T-helper 17 cell (primary cell): ENCODE data around the gene ROR1. TPM values are rescaled to one million over a fixed set of nuclear protein-coding genes. Genes with fewer than 3 reads are reported as not detected.
A peak's percentile ranks its signal among the peaks of the same experiment; 100 is the strongest.

Experiments used
- ATAC-seq: fragments of 150-1000 bp; cut with Tn5 transposase; 2 replicates; pipeline ENCODE4 v1.10.0; 2021; ENCODE audit warnings: mild to moderate bottlenecking, moderate library complexity
- DNase-seq, 3 donors: peaks; one replicate each; pipeline versions ENCODE4 v3.0.0 to v3.0.0-alpha.2; 2020 to 2021
- H3K9me3 ChIP-seq: one replicate; pipeline ENCODE4 v1.7.0; 2013; ENCODE audit warnings: low read length, mild to moderate bottlenecking; ENCODE audit not compliant: control insufficient read depth, poor library complexity, severe bottlenecking
- H3K27ac Mint-ChIP-seq: one replicate; pipeline ENCODE4 v1.8.0; 2022; ENCODE audit warnings: mild to moderate bottlenecking, moderate library complexity, mixed read lengths
- H3K27me3 Mint-ChIP-seq: one replicate; pipeline ENCODE4 v1.8.0; 2022; ENCODE audit warnings: mixed read lengths
- H3K36me3 Mint-ChIP-seq: one replicate; pipeline ENCODE4 v1.8.0; 2022; ENCODE audit warnings: low read depth, mixed read lengths
- H3K4me1 Mint-ChIP-seq: one replicate; pipeline ENCODE4 v1.8.0; 2022; ENCODE audit warnings: mild to moderate bottlenecking, mixed read lengths
- H3K4me3 Mint-ChIP-seq: one replicate; pipeline ENCODE4 v1.8.0; 2022; ENCODE audit warnings: mild to moderate bottlenecking, moderate library complexity, mixed read lengths
- total RNA-seq, 4 donors: library from RNA in 2 of 4; stranded (reverse) in 2 of 4; gene quantifications; one replicate each; pipeline ENCODE4 v1.2.3 and lab custom pipeline; 2022 to 2026

ROR1 gene
- total RNA-seq, 2 donors from 2014 or later, result not detected

- ATAC-seq, result no peak
- Mint-ChIP-seq H3K4me3 (no peak overlapping the region), H3K27ac (no peak overlapping the region), H3K4me1 (no peaks in the 10 kb centered on the region), H3K27me3 (peaks cover 13% of the 10 kb centered on the region), H3K36me3 (no peaks in the 10 kb centered on the region)
- DNase-seq, result no peak
- peaks cover 2% of the 10 kb centered on the region for H3K9me3 ChIP-seq
Observed at GRCh38 chr1:63883494-63884235, 109.8 kb downstream of the ROR1 start.

GRCh38 chr1:63884486-63884885 lies 110.7 kb downstream of the ROR1 start:
- Mint-ChIP-seq H3K27ac (no peak overlapping the region), H3K27me3 (peaks cover 6% of the 10 kb centered on the region), H3K4me3 (no peak overlapping the region), H3K4me1 (no peaks in the 10 kb centered on the region), H3K36me3 (no peaks in the 10 kb centered on the region)
- H3K9me3 ChIP-seq, result peaks cover 2% of the 10 kb centered on the region
- no peak for ATAC-seq
- DNase-seq, result no peak

- no peaks in the 10 kb centered on the region for H3K4me1 Mint-ChIP-seq
- H3K36me3 Mint-ChIP-seq, result no peaks in the 10 kb centered on the region
- H3K27ac Mint-ChIP-seq, result no peak overlapping the region
- no peaks in the 10 kb centered on the region for H3K9me3 ChIP-seq
- ATAC-seq, result no peak
- no peak overlapping the region for H3K4me3 Mint-ChIP-seq
- no peak for DNase-seq
- no peaks in the 10 kb centered on the region for H3K27me3 Mint-ChIP-seq
Observed at GRCh38 chr1:63885899-63886298, 112.1 kb downstream of the ROR1 start.

- Mint-ChIP-seq H3K27ac (no peak overlapping the region), H3K4me1 (no peaks in the 10 kb centered on the region), H3K27me3 (no peaks in the 10 kb centered on the region), H3K4me3 (no peak overlapping the region), H3K36me3 (no peaks in the 10 kb centered on the region)
- ATAC-seq, result no peak
- no peak for DNase-seq
- H3K9me3 ChIP-seq, result no peaks in the 10 kb centered on the region
Observed at GRCh38 chr1:63886340-63886739, 112.5 kb downstream of the ROR1 start.

DNA sequence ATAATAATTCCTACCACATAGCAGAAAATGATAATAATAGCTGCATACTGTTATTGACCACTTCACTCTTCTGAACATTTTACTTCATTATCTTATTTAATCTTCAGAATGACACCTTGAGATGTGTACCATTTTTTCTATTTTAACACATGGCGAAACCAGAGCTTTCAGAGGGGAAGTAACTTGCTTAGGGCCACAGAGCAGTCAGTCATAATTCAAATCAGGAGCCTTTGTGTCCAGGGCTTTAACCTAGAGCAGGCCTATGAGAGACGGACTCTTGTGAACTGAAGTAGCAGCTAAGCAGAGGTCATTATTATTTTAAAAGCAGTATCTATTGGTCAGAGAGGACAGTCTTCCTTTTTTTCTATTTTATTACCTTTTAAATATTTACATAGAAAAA lies 114.0 kb downstream of the ROR1 start:
- no peaks in the 10 kb centered on the region for H3K4me1 Mint-ChIP-seq
- no peak overlapping the region for H3K27ac Mint-ChIP-seq
- peaks cover 3% of the 10 kb centered on the region for H3K27me3 Mint-ChIP-seq
- no peak overlapping the region for H3K4me3 Mint-ChIP-seq
- H3K36me3 Mint-ChIP-seq, result no peaks in the 10 kb centered on the region
- no peak for ATAC-seq
- DNase-seq, result no peak
- H3K9me3 ChIP-seq, result no peaks in the 10 kb centered on the region

DNA sequence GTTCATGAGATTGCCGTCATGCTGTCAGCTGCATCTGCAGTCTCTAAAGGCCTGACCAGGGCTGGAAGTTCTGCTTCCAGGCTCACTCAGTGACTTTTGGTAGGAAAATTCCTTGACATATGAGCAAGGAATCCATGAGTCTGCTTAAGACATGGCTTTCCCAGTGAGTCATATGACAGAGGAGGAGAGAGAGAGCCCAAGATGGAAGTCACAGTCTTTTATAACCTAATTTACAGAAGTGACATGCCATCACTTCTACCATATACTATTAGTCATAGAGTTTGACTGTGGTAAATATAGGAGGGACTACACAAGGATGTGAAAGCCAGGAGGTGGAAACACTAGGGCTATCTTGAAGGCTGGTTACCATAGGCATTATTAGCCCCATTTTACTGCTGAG lies 115.2 kb downstream of the ROR1 start:
- no peak overlapping the region for H3K4me3 Mint-ChIP-seq
- H3K4me1 Mint-ChIP-seq, result no peaks in the 10 kb centered on the region
- peaks cover 14% of the 10 kb centered on the region for H3K27me3 Mint-ChIP-seq
- H3K9me3 ChIP-seq, result no peaks in the 10 kb centered on the region
- H3K27ac Mint-ChIP-seq, result no peak overlapping the region
- ATAC-seq, result no peak
- no peak for DNase-seq
- H3K36me3 Mint-ChIP-seq, result no peaks in the 10 kb centered on the region

DNA sequence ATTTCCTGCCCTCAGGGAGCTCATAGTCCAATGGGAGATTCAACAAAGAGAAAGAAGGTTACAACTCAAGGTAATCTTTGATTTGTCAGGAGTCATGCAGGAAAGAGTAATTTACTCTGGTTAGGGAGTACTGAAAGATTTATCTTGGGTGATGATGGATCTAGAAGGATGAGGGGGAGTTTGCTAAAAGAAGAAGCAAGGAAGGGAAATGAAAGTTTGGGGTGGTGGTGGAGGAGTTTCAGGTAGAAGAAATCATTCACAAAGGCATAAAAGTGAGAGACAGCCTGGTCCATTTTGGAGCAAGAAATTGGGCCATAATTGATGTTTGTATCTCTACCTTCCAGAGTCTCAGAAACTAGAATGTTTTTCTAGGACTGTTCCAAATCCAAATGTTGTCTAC lies 116.7 kb downstream of the ROR1 start:
- no peak for DNase-seq
- Mint-ChIP-seq H3K36me3 (no peaks in the 10 kb centered on the region), H3K4me1 (no peaks in the 10 kb centered on the region), H3K27me3 (peaks cover 28% of the 10 kb centered on the region), H3K4me3 (no peak overlapping the region), H3K27ac (no peak overlapping the region)
- no peak for ATAC-seq
- H3K9me3 ChIP-seq, result no peaks in the 10 kb centered on the region

- Mint-ChIP-seq H3K4me1 (no peaks in the 10 kb centered on the region), H3K36me3 (no peaks in the 10 kb centered on the region), H3K27me3 (peaks cover 30% of the 10 kb centered on the region), H3K27ac (no peak overlapping the region), H3K4me3 (no peak overlapping the region)
- DNase-seq, result no peak
- ATAC-seq, result peak; percentile 39
- H3K9me3 ChIP-seq, result no peaks in the 10 kb centered on the region
Observed at GRCh38 chr1:63891060-63891690, 117.4 kb downstream of the ROR1 start.

DNA sequence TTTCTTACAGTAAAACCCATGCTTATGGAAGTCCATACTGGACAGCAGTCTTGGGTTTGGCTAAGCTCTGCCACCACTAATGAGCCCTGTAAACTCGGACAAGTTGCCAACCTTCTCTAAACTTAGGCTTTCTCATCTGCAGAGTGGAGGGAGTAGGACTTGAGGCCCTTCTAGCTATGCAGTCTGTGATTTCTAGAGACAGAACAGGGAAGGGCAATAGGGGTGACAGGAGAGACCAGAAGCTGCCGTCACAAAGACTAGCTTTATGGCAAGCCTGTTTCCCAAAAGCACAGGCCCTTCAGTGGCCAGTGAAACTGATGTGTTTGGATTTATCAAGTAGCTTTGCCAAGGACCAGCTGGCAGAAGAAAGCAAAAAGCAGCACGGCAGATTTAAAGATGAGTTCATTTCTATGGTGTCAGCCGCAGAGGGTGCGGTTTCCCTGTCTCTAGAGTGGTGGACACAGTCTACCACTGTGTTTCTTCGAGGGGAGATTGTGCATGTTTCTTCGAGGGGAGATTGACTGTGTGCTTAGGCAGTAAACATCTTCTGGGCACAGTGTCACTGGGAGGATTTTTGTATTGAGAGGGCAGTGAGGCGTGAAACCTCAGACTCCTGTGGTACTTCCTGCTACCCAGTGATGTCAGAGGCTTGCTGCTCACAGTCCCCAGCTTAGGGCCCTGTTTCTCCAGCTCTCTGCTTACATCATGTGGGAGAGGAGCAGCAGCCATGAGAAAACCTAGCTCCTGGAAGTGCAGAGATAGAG lies 119.0 kb downstream of the ROR1 start:
- DNase-seq, result no peak
- Mint-ChIP-seq H3K4me1 (no peaks in the 10 kb centered on the region), H3K27me3 (peaks cover 42% of the 10 kb centered on the region), H3K36me3 (no peaks in the 10 kb centered on the region), H3K27ac (no peak overlapping the region), H3K4me3 (no peak overlapping the region)
- no peaks in the 10 kb centered on the region for H3K9me3 ChIP-seq
- ATAC-seq, result peak; percentile 74

GRCh38 chr1:63893976-63894375 lies 120.2 kb downstream of the ROR1 start:
- Mint-ChIP-seq H3K4me3 (no peak overlapping the region), H3K27me3 (peaks cover 44% of the 10 kb centered on the region), H3K4me1 (no peaks in the 10 kb centered on the region), H3K36me3 (no peaks in the 10 kb centered on the region), H3K27ac (no peak overlapping the region)
- DNase-seq, result no peak
- no peak for ATAC-seq
- no peaks in the 10 kb centered on the region for H3K9me3 ChIP-seq

- Mint-ChIP-seq H3K36me3 (no peaks in the 10 kb centered on the region), H3K4me1 (no peaks in the 10 kb centered on the region), H3K27ac (no peak overlapping the region), H3K27me3 (peaks cover 52% of the 10 kb centered on the region), H3K4me3 (no peak overlapping the region)
- no peak for ATAC-seq
- DNase-seq, result no peak
- H3K9me3 ChIP-seq, result no peaks in the 10 kb centered on the region
Observed at GRCh38 chr1:63894627-63895265, 120.9 kb downstream of the ROR1 start.

- ATAC-seq (no peak), DNase-seq (no peak)
- no peaks in the 10 kb centered on the region for H3K4me1 Mint-ChIP-seq
- no peak overlapping the region for H3K27ac Mint-ChIP-seq
- no peak overlapping the region for H3K4me3 Mint-ChIP-seq
- H3K36me3 Mint-ChIP-seq, result no peaks in the 10 kb centered on the region
- H3K27me3 Mint-ChIP-seq, result peaks cover 57% of the 10 kb centered on the region
- no peaks in the 10 kb centered on the region for H3K9me3 ChIP-seq
Observed at GRCh38 chr1:63896755-63897154, 122.9 kb downstream of the ROR1 start.
